H9 (cell line): ENCODE measurements around the gene TMEM151A. TPM values are rescaled to one million over a fixed set of nuclear protein-coding genes. Genes with fewer than 3 reads are reported as not detected.

Experiments
- DNase-seq: peaks from one replicate; pipeline ENCODE4 v3.0.0-alpha.2; 2017
- H2AFZ ChIP-seq: one replicate; pipeline ENCODE4 v1.6.1; 2013; ENCODE audit warnings: mild to moderate bottlenecking, low read length, control low read depth, moderate library complexity
- H2AK5ac ChIP-seq: 2 replicates; pipeline ENCODE4 v1.6.1; 2013; ENCODE audit warnings: low read length, control low read depth, mixed read lengths; ENCODE audit not compliant: insufficient read length
- H2BK120ac ChIP-seq: one replicate; pipeline ENCODE4 v1.6.1; 2013; ENCODE audit warnings: low read depth, mild to moderate bottlenecking, low read length, control low read depth, inconsistent platforms; ENCODE audit not compliant: poor library complexity, severe bottlenecking
- H2BK12ac ChIP-seq: 2 replicates; pipeline ENCODE4 v1.6.1; 2013; ENCODE audit warnings: low read length, control low read depth, mixed read lengths, low read depth; ENCODE audit not compliant: insufficient read length
- H2BK15ac ChIP-seq: 2 replicates; pipeline ENCODE4 v1.6.1; 2013; ENCODE audit warnings: low read depth, low read length, control low read depth
- H2BK20ac ChIP-seq: one replicate; pipeline ENCODE4 v1.6.1; 2013; ENCODE audit warnings: low read depth, mild to moderate bottlenecking, low read length, control low read depth, inconsistent platforms; ENCODE audit not compliant: poor library complexity, severe bottlenecking
- H2BK5ac ChIP-seq: 2 replicates; pipeline ENCODE4 v1.6.1; 2013; ENCODE audit warnings: low read length, control low read depth, mixed read lengths; ENCODE audit not compliant: insufficient read length
- H3K14ac ChIP-seq: 2 replicates; pipeline ENCODE4 v1.6.1; 2013; ENCODE audit warnings: low read length, control low read depth; ENCODE audit not compliant: insufficient read depth
- H3K18ac ChIP-seq: 2 replicates; pipeline ENCODE4 v1.6.1; 2013; ENCODE audit warnings: low read depth, mild to moderate bottlenecking, mixed read lengths, low read length, control low read depth; ENCODE audit not compliant: insufficient read length
- H3K23ac ChIP-seq: 2 replicates; pipeline ENCODE4 v1.6.1; 2013; ENCODE audit warnings: low read length, control low read depth, mixed read lengths, low read depth; ENCODE audit not compliant: insufficient read length
- H3K23me2 ChIP-seq: 2 replicates; pipeline ENCODE4 v1.6.1; 2013; ENCODE audit warnings: low read depth, mild to moderate bottlenecking, mixed read lengths, low read length, control low read depth; ENCODE audit not compliant: insufficient read length, poor library complexity, severe bottlenecking
- H3K27ac ChIP-seq: 2 replicates; pipeline ENCODE4 v1.5.1; 2013; ENCODE audit warnings: low read length, control low read depth, mixed read lengths, low read depth; ENCODE audit not compliant: insufficient read length
- H3K27me3 ChIP-seq: 2 replicates; pipeline ENCODE4 v1.6.1; 2013; ENCODE audit warnings: low read length, control low read depth, inconsistent platforms; ENCODE audit not compliant: insufficient read depth
- H3K4ac ChIP-seq: 2 replicates; pipeline ENCODE4 v1.6.1; 2013; ENCODE audit warnings: low read depth, mild to moderate bottlenecking, control low read depth, inconsistent platforms, low read length, moderate library complexity
- H3K4me1 ChIP-seq: 2 replicates; pipeline ENCODE4 v1.6.1; 2013; ENCODE audit warnings: low read length, control low read depth, inconsistent platforms; ENCODE audit not compliant: insufficient read depth
- H3K4me2 ChIP-seq: 2 replicates; pipeline ENCODE4 v1.6.1; 2013; ENCODE audit warnings: low read length, control low read depth, mixed read lengths; ENCODE audit not compliant: insufficient read length, insufficient read depth
- H3K56ac ChIP-seq: 2 replicates; pipeline ENCODE4 v1.6.1; 2013; ENCODE audit warnings: low read depth, mild to moderate bottlenecking, mixed read lengths, low read length, control low read depth; ENCODE audit not compliant: insufficient read length
- H3K79me1 ChIP-seq: 2 replicates; pipeline ENCODE4 v1.6.1; 2013; ENCODE audit warnings: low read depth, mild to moderate bottlenecking, moderate library complexity, low read length, control low read depth, inconsistent platforms; ENCODE audit not compliant: insufficient read depth, poor library complexity, severe bottlenecking
- H3K79me2 ChIP-seq: 2 replicates; pipeline ENCODE4 v1.6.1; 2013; ENCODE audit warnings: low read length, control low read depth, inconsistent platforms; ENCODE audit not compliant: insufficient read depth
- H3K9ac ChIP-seq: 2 replicates; pipeline ENCODE4 v1.6.1; 2013; ENCODE audit warnings: low read length, control low read depth, mixed read lengths; ENCODE audit not compliant: insufficient read length; ENCODE audit errors: extremely low read depth
- H3K9me3 ChIP-seq: one replicate; pipeline ENCODE4 v1.6.1; 2013; ENCODE audit warnings: low read depth, low read length, inconsistent platforms; ENCODE audit not compliant: control insufficient read depth
- H3T11ph ChIP-seq: one replicate; pipeline ENCODE4 v1.6.1; 2013; ENCODE audit warnings: mild to moderate bottlenecking, low read length, control low read depth, inconsistent platforms
- H4K20me1 ChIP-seq: one replicate; pipeline ENCODE4 v1.6.1; 2013; ENCODE audit not compliant: control insufficient read depth, insufficient read length, insufficient read depth
- H4K5ac ChIP-seq: 2 replicates; pipeline ENCODE4 v1.6.1; 2013; ENCODE audit warnings: low read depth, mild to moderate bottlenecking, mixed read lengths, low read length, control low read depth; ENCODE audit not compliant: insufficient read length
- H4K8ac ChIP-seq: replicated peaks from 2 replicates; pipeline ENCODE4 v1.6.1; 2013; ENCODE audit warnings: low read length, control low read depth, mixed read lengths, low read depth; ENCODE audit not compliant: insufficient read length
- H4K91ac ChIP-seq: 2 replicates; pipeline ENCODE4 v1.6.1; 2013; ENCODE audit warnings: low read depth, mild to moderate bottlenecking, moderate library complexity, mixed read lengths, low read length, control low read depth; ENCODE audit not compliant: insufficient read length
- H3K27ac Mint-ChIP-seq, 3 experiments: 2 replicates in 2 of 3; 3 replicates in 1 of 3; pipeline ENCODE4 v1.8.0; 2020 to 2021; ENCODE audit warnings: mixed read lengths in 3 of 3, mild to moderate bottlenecking in 1 of 3, moderate library complexity in 1 of 3
- H3K27me3 Mint-ChIP-seq: 2 replicates; pipeline ENCODE4 v1.8.0; 2021; ENCODE audit warnings: low read depth, mild to moderate bottlenecking, moderate library complexity, mixed read lengths
- H3K36me3 Mint-ChIP-seq, 3 experiments: 2 replicates in 2 of 3; 3 replicates in 1 of 3; pipeline ENCODE4 v1.8.0; 2020 to 2021; ENCODE audit warnings: low read depth in 3 of 3, mixed read lengths in 3 of 3; ENCODE audit not compliant: insufficient read depth in 1 of 3
- H3K4me1 Mint-ChIP-seq, 2 experiments: 2 replicates each; pipeline ENCODE4 v1.8.0; 2020; ENCODE audit warnings: mixed read lengths in 2 of 2
- H3K4me3 Mint-ChIP-seq, 2 experiments: 2 replicates in 1 of 2; 3 replicates in 1 of 2; pipeline ENCODE4 v1.8.0; 2020 to 2021; ENCODE audit warnings: mild to moderate bottlenecking in 2 of 2, mixed read lengths in 2 of 2, moderate library complexity in 1 of 2
- H3K9me3 Mint-ChIP-seq, 2 experiments: 2 replicates in 1 of 2; 3 replicates in 1 of 2; pipeline ENCODE4 v1.8.0; 2020; ENCODE audit warnings: mild to moderate bottlenecking in 2 of 2, mixed read lengths in 2 of 2, moderate library complexity in 1 of 2
- CTCF ChIP-seq: fragments of 200-600 bp; sonication (generic); conservative IDR thresholded peaks from 3 replicates; pipeline ENCODE4 v1.8.0; 2021; ENCODE audit warnings: antibody characterized with exemption, mild to moderate bottlenecking
- WGBS: extraction: QIAGEN DNeasy Blood & Tissue Kit; methylation state at CpG from one replicate; pipeline ENCODE4 v1.1.7; 2013; ENCODE audit warnings: missing lambda C conversion rate, low lambda C conversion rate, mixed read lengths; ENCODE audit not compliant: insufficient read length; ENCODE audit errors: extremely low coverage; 5-methylcytosine and 5-hydroxymethylcytosine counted together
- total RNA-seq: library from RNA; stranded (reverse); gene quantifications from 2 replicates; pipeline ENCODE4 v1.2.1, GENCODE V29; 2021

Gene TMEM151A
- total RNA-seq, 1 experiment from 2014 or later, result 1.2 TPM

- Histone ChIP-seq H3K4me1 (no peaks in the 10 kb centered on the region), H3T11ph (no peak overlapping the region), H3K23me2 (peaks cover 10% of the 10 kb centered on the region), H3K14ac (no peak overlapping the region), H2BK15ac (no peak overlapping the region), H4K5ac (no peak overlapping the region), H2BK120ac (no peak overlapping the region), H3K18ac (no peak overlapping the region), H3K79me1 (no peaks in the 10 kb centered on the region), H4K20me1 (no peaks in the 10 kb centered on the region), H2AFZ (no peak overlapping the region), H2BK20ac (no peak overlapping the region), H3K27me3 (no peaks in the 10 kb centered on the region), H3K4ac (no peak overlapping the region), H4K8ac (no peak overlapping the region), H3K56ac (no peak overlapping the region), H2AK5ac (no peak overlapping the region), H2BK12ac (no peak overlapping the region), H2BK5ac (no peak overlapping the region), H3K4me2 (no peak overlapping the region), H4K91ac (no peak overlapping the region), H3K23ac (no peak overlapping the region), H3K9ac (no peak overlapping the region), H3K79me2 (peaks cover 5% of the 10 kb centered on the region; the same call in 1 of the 2 replicates), H3K27ac (no peak overlapping the region), H3K9me3 (no peaks in the 10 kb centered on the region)
- TF ChIP-seq CTCF, result no peak
- no CpG with 5 or more reads among the region's 2 CpGs for WGBS
- no peaks in the 10 kb centered on the region for H3K9me3 Mint-ChIP-seq
- peaks cover 7 to 42% (median 38%) of the 10 kb centered on the region in 3 experiments; a peak in 6 of 7 replicates for H3K36me3 Mint-ChIP-seq
- H3K4me1 Mint-ChIP-seq, result peaks cover 11 to 14% of the 10 kb centered on the region in 2 experiments
- DNase-seq, result no peak
- no peak overlapping the region for H3K4me3 Mint-ChIP-seq
- H3K27me3 Mint-ChIP-seq, result no peaks in the 10 kb centered on the region; the same call in none of the 2 replicates
- no peak overlapping the region for H3K27ac Mint-ChIP-seq
These were observed 19.1 kb upstream of the TMEM151A start for GRCh38 chr11:66272596-66272995.
